Stimulated activated CD8-positive, alpha-beta memory T cell treated with anti-CD3 and anti-CD28 coated beads, Interleukin-12 subunit alpha, Interleukin-12 subunit beta, amount 100 ng/mL, for 24 hours (primary cell): ENCODE measurements around the gene DYNLT2.
A peak's percentile ranks its signal among the peaks of the same experiment; 100 is the strongest.

ENCODE experiments used
- DNase-seq: peaks from one replicate; pipeline ENCODE4 v3.0.0-alpha.2; 2020; ENCODE audit errors: extremely low read depth

DYNLT2 gene

DNA sequence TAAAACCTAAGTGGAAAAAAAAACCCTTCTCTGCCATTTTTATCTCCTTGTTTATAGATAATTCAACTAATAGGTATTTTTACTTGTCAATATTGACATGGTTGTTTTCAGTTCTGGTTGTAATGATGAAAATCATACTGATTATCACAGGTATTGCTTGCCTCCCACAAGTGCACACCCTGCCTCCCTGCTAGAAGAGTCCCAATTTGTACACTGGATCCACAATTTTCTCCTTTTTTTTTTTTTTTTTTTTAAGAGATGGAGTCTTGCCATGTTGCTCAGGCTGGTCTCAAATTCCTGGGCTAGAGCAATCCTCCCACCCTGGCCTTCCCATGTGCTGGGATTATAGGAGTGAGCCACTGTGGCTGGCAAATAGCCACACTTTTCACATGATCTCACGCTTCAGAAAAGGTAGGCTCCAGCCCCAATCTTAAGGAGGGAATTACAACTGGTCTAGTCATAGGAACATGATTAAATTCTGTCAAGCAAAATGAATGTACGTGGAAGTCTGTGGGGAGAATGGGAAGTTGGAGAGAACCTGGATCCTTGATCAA, 12.3 kb downstream of the DYNLT2 start:
- no peak for DNase-seq

DNA sequence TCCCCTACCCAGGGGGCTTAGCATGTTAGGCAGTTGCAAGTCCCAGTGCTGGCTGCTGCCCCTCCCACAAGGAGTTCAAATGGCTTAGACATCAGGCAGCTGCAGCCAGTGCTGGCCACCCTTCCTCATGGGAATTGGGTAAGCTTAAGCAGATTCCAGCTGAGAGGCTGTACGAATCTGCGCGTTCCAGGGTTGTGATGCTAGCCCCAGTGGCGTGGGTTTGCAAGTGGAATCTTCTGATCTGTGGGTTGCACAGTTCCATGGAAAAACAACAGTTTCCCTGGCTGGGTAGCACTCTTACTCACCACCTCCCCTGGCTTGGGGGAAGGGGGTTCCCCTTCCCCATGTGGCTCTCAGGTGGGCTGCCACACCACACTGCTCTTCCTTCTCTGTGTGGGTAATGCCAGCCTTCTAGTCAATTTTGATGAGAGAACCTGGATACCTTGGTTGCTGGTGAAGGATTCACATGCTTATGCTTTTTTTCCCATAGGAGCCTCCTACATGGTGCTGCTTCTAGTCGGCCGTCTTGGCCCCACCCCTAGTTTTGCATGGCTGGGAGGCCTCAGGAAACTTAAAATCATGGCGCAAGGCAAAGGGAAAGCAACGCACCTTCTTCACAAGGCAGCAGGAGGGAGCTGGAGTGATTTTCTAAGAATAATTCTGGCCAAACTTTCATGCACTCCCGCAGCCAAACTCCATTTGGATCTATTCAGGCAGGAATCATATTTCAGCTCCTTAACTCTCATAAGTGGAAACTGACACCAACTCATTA, 13.0 kb downstream of the DYNLT2 start:
- DNase-seq = no peak

DNA sequence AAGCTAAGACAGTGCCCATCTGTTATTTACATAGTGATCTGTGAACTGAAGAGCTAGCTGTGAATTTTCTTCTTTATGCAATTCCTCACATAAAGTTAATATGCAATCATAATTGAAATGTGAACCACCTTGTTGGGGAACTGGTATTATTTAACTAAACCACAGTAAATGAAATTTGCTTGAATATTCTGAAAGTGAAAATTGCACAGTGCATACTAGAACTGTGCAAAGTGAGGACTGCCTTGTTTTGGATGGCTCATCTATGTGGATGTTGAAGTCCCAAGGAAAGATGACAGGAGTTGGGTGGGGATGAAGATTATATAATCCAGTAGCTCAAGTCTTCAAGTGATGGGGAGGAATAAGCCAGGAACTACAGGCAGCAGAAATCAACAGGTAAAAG, 21.4 kb downstream of the DYNLT2 start:
- DNase-seq = no peak

DNA sequence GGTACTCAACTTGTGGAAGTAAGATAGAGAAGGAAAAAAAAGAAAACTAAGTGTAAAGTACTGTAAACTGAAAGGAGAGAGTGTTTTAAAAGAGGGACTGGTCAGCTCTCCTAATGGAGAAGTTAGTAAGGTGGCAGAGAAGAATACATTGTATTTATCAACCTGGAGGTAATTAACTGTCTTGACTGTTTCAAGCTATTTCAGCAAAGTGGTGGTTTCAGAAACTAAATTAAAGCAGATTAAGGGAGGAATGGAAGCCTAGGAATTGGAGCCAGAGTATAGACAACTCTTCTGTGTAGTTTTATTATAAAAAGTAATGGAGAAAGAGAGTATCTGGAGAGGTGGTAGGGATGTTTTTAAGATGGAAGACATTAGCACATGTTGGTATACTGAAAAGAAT, 24.4 kb downstream of the DYNLT2 start:
- DNase-seq = no peak

DNA sequence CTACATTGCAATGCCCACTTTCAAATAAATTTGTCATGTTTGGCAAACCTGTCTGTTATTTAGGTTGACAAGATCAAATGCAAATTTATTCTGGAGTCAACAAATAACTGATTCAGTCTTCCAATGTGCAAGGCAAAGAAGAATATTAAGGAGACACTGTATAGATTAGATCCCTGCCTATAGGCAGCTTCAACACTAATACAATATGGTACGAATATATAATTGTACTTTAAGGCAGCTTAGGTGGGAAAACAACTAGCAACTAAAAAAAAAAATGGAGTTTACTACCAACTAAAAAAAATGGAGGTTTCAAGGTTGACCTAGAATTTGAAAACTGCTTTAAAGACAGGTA, 25.3 kb downstream of the DYNLT2 start:
- DNase-seq = no peak

DNA sequence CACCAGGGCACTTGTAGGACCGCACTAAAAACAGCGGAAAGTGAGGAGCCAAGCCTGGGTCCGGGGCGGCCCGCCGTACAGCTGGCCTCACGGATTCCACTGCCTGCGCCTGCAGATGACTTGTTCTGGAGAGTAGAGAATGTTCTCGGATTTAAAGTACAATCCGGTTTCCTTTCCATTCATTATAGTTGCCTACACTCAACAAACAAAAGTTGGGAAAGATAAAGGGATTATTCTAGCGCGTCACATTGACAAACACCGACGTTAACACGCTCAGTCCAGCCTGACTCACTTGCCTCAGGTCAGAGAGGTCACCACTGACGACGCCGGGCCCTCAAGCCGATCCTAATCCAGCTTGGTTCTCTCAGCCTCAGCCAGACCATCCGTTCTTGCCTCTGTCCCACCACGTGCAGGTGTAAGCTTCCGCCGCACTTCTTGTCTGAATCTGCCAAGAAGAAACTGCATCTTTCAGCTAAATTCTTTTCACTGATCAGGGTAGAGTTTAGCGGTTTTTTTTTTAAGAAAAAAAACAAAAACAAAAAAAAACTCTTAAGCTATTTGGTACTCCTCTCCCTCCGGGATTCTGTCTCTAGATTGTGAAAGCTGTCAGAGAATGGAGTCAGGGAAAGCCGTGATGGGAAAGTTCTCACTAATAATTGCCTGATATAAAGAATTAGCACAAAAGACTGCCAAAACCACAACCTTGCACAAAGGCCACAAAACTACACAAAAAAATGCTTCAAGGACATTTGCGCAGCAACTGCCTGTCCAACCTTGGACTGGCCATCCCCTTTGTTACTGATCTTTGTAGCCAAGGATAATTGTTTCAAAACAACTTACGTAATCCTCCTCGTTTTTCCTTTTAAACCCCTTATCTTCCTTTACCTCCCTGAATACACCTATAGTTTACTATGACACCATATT, 26.0 kb downstream of the DYNLT2 start:
- DNase-seq = no peak

DNA sequence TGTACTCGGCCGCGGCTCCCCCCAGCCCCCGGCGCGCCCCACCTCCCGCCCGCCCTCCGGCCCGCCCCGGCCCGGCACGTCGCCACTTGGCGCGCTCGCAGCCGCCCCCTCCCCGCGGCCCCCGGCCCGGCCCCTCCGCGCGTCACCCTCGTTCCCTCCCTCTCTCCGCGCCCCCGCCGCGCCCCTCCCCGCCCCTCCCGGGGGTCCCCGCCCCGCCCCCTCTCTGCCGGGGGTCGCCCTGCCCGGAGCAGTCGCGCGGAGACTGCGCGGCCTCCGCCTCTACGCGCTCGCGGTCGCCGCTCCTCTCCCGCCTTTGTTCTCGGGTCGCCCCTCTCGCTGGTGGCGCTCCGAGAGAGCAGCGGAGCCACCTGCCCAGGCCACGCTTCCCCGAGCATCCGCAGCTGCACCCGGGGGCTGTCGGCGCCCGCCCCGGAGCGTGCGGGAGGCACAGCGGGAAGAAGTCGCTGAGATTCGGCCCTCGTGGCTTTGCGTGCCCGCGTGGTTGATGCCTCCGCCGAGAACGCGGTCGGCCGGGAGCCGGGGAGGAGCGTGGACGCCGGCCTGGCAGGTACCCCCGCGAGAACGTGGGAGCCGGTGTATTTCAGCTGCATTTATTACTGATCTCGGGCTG, 26.8 kb downstream of the DYNLT2 start, which contains the start of gene PHF10:
Gene PHF10, minus strand, starts transcription at position 7 of the 631 bp plus-strand sequence. CDS start 569 bp downstream, outside the sequence.
- DNase-seq = peak; percentile 55

DNA sequence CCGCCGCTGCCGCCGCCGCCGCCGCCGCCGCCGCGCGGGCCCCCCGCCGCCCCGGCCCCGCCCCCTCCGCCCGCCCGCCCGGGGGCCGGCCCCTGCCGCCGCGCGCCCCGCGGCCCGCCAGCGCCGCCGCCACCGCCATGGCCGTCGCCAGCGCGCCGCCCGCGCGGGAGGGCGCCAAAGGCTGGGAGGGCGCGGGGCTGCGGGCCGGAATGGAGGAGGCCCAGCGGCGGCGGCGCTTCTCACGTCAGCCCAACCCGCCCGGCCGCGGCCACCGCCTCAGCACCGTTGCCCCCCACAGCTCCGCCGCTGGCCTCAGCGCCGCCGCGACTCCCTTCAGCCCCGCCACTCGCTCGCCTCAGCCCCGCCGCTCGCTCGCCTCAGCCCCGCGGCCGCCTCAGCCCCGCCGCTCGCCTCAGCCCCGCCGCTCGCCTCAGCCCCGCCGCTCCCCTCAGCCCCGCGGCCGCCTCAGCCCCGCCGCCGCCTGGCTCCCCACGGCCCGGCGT, 27.3 kb downstream of the DYNLT2 start:
- no peak for DNase-seq

DNA sequence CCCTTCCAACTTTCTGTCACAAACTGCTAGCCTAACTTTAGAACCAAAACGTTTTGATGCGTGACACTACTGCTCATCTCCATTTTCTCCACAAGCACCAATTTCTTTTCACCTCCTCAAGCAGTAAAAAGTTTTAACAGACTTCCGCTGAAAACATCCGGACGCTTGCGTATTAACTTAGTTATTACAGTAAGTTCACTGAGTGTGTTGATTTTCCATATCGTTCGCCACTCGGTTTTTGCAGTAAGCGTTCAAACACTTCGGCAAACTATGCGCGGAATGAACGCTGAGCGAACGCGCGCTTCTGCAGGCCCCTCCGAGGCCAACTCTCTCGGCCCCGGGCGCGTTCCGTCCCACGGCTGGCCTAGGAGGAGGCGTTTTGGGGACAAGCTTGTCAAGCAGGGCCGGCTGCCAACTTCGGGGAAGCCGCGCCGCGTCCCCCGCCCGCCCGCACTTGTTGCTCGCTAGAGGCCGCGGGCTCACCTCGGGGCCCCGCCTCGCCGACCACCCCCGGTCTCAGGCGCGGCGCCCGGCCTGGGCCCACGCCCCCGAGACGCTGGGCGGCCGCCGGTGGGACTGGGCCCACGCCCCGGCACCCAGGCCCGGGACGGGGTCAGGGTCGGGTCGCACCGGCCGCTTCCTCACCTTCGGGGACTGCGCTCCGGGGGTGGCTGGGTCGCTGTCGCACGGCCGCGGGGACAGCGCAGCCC, 28.0 kb downstream of the DYNLT2 start:
- DNase-seq = peak; percentile 26

DNA sequence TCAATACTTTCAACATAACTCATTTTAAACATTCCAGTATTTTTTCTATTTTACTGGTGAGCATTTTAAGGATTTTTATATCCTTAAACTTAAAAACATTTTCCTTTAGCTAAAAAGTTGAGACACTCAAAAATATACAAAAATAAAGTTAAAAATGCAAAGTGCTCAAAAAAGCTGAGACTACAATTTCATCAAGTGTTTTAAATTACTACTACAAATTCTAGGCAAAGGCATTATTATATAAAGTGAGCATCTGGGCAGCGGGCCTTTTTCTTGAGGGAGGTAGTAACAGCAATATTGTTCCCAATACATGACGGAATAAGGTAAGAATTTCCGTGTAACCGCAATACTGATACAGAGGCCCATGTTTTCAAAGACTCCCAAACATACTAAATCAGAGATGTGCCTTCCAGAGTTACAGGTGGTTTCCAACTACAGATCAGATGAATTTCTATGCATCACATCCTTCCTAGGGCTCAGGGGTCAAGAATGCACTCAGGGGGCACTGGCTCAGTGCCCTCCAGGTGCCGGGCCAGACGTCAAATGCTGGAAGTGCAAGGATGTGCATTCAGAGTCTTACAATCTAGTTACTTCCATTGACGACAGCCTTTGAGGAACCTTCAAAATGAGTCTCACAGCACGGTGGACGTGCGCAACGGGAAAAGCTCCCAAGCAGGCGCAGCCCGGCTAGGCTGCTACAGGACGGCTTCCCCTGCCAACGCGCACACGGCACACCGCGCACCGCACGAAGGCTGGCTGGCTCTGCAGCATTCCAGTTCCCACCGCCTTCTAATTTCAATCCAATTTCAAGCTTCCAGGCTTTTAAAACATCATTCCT, 28.8 kb downstream of the DYNLT2 start:
- no peak for DNase-seq

DNA sequence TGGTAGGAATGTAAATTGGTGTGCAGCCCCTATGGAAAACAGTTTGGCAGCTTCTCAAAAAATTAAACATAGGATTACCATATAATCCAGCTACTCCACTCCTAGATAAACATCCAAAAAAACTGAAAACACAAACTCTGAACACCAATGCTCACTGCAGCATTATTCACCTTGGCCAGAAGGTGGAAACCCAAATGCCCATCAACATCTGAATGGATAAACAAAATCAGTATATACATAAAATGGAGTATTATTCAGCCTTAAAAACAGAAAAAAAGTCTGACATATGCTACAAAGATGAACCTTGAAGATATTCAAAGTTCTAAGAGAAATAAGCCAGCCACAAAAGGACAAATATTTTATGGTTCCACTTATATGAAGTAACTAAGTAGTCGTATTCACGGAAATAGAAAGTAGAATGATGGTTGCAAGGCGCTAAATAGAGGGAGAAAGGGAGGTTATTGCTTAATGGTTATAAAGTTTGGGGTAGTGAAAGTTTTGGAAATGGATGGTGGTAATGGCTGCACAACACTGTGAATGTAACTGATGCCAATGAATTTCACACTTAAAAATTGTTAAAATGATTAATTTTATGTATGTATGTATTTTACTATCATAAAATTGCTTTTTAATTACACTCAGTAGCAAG, 31.0 kb downstream of the DYNLT2 start:
- DNase-seq = no peak

DNA sequence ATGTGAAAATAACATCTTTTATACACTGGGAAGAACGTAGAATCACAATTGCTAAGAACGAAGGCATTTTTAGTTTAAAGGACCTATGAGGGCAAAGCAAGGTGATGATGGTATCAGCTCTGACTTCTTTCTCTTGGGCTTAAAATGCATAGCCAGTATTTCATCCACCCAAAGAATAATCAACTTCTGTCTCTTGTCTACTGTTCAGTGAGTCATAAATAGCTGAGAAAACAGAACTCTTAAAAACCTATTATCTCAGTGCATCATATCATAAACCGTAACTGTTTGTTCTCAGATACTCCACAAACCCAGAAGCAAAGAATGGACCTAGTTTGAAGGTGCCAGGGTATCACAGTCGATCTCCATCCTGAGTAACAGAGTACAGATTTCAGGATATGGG, 32.3 kb downstream of the DYNLT2 start:
- no peak for DNase-seq

DNA sequence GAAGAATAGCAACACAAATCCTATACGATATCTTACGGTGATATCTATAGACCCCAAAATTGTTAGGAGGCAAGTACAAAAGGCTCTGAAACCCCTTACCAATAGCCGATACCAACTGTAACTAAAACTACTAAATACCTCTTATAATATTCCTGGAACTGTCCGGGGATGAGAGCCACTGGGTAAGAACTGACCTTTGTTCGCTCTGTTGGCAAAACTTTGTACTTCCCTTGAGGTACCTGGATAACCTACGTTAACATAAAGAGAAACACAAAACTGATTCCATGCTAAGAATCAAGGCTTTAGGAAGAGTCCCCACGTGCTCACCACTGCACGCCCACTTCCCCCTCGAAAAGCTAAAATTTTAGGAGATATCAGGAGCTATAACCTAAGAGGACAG, 36.8 kb downstream of the DYNLT2 start:
- no peak for DNase-seq

DNA sequence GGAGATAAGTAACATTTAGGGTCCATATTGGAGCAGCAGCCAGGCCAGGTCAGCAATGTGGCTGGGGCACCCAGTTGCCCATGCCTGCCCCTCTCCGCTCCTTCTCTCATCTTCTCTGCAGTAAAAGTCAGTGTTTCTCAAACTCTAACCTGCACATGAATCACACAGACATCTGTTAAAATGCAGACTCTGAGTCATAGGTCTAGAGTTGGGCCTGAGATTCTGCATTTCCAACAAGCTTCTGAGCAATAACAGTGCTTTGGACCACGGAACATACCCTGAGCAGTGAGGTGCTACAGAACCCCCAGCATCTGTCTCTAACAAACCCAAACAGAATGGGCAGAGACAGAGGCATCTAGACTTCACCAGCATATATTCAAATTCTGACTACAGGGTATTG, 37.2 kb downstream of the DYNLT2 start:
- no peak for DNase-seq

DNA sequence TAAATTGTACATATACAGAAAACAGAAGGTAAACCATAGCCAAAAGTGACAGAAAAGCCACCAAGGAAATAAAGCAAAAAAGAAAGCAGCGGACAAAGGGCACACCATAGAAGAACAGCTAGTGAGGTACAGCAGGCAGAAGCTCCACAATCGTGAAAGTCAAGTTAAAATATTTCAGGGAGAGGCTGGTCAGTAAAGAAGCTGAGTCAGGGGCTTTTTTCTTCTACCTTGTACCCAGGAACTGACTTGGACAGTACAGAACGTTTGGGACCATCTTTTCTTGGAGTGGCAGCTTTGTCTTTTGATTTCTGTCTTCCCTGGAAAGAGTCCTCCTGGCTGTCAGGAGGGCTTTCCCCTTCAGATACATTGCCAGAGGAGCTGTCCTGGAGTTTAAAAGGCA, 41.4 kb downstream of the DYNLT2 start:
- DNase-seq = no peak

DNA sequence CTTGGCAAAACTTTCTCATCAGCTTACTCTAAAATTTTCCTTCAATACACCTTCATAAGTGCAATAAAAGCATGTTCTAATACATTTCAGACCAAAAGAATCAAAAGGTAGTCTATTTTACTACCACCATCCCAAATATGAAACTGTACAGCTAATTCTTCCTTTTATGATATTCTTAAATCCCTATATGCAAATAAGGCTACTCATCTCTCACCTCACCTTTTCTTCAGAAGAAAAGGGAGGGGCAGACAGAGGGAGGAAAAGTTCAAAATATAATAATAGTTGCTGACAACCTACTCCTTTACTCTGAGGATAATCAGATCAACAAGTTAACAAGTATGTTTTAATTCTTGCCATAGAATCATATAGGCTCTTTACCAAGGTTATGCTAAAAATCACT, 42.1 kb downstream of the DYNLT2 start:
- DNase-seq = no peak

DNA sequence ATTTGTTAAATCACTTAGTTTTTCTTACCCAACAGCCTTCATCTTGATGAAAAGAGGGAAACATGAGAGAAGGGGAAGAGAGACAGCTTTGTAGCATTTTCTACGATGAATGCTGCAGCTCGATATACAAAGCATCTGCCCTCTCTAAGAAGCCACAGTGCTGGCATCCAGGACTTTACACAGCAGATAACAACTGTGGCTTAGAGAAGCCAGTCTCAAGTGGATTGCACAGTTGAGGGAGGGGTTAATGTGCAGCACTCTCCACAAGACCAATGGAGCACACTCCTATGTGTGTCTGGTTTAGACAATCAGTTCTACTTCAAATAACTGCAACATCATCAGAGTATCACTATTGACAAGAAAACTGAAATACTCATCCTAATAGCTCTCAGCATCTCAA, 43.6 kb downstream of the DYNLT2 start:
- no peak for DNase-seq

DNA sequence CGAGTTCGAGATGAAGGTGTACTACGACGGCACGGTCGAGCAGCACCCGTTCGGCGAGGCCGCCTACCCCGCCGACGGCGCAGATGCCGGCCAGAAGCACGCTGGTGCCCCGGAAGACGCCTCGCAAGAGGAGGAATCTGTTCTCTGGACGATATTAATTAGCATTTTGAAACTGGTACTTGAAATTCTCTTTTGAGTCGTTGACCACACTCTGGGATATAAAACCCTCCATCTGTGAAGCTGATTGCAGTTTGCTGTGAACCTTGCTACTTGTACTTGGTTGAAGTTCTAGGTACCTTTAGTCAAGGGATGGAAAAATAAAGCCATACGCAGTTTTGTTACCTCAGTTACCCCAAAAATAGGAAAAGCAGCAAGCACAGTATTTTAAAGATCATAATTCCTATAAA, 48.5 kb downstream of the DYNLT2 start:
- no peak for DNase-seq

DNA sequence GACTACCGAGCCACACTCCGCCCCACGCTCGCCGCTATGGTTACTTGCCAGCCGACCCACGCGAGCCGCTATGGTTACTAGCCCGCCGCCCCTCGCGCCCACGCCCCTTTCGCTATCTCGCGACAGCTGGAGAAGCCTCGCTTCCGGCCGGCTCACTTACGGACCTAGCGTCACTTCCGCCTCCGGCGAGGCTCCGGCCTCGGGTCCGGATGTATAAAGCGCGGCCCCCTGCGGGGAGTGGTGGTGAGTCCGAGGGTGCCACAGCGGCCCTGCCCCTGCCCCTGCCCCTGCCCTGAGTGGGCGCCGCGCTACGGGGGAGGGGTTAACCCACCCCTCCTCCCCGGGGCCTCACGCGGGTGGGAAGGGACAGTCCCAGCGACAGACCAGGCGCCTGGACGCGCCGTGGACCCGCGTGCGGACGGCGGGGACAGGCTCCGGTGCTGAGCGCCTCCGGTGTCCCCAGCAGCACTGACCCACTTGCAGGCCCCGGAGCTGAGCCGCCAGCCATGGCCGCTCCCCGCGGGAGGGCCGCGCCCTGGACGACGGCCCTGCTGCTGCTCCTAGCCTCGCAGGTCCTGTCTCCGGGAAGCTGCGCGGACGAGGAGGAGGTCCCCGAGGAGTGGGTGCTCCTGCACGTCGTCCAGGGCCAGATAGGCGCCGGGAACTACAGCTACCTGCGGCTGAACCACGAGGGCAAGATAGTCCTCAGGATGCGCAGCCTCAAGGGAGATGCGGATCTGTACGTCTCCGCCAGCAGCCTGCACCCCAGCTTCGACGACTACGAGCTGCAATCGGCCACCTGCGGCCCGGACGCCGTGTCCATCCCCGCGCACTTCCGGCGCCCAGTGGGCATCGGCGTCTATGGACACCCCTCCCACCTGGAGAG, 49.2 kb downstream of the DYNLT2 start, which contains the start of the genes C6orf120 and WDR27:
Gene C6orf120, plus strand, starts transcription at position 173 of the 886 bp plus-strand sequence. Its CDS starts 334 bp downstream, at position 507.
Gene WDR27, minus strand, starts transcription at position 76 of the 886 bp plus-strand sequence. CDS start 13,024 bp downstream, outside the sequence.
- DNase-seq = peak; percentile 96
